ENCODE results near the gene NKAIN2.

NKAIN2 gene

DNA sequence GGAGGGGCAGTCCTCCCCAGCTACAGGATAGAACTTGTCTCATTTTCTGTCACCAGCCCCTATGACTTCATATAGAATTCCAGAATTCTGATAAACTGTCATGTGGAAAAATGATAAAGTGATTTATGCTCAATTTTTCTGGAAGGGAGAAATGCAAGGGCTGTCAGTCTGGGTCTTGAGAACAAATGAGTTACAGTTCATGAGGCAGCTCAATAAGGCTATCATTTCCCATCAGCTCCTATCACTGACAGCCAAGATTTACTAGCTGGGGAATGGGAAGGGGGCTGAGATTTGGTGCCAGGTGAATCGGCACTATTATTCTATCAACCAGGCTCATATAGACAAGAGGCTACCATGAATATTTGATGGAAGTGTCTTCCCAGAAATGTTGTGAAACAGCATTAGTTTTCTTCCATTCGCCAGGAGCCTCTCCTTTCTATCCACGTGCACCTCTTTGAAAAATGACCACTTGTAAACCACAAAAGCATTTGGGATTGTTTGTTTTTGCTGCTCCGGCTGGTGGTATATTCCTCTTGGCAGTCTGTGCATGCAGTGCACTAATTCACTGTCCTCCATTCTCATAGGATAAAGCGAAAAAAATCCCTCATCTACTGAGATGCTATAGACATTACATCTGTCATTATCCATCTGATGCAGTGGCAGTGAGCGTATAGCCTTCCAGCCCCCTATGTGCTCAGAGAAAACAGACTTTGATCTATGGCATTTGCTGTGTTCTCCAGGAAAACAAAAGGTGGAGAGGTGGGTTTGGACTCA is 629.9 kb downstream of the NKAIN2 start:
- TF ChIP-seq, protein P1, sequence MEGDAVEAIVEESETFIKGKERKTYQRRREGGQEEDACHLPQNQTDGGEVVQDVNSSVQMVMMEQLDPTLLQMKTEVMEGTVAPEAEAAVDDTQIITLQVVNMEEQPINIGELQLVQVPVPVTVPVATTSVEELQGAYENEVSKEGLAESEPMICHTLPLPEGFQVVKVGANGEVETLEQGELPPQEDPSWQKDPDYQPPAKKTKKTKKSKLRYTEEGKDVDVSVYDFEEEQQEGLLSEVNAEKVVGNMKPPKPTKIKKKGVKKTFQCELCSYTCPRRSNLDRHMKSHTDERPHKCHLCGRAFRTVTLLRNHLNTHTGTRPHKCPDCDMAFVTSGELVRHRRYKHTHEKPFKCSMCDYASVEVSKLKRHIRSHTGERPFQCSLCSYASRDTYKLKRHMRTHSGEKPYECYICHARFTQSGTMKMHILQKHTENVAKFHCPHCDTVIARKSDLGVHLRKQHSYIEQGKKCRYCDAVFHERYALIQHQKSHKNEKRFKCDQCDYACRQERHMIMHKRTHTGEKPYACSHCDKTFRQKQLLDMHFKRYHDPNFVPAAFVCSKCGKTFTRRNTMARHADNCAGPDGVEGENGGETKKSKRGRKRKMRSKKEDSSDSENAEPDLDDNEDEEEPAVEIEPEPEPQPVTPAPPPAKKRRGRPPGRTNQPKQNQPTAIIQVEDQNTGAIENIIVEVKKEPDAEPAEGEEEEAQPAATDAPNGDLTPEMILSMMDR (IDR thresholded peaks at IDR 0.05; ENCODE audit: insufficient read depth, low read depth, low read length, missing control alignments), result no peak
- no peak overlapping the region for H3K4me3 ChIP-seq (ENCODE audit: low read depth, low read length)
- no peak for DNase-seq (ENCODE audit: low read depth)

DNA sequence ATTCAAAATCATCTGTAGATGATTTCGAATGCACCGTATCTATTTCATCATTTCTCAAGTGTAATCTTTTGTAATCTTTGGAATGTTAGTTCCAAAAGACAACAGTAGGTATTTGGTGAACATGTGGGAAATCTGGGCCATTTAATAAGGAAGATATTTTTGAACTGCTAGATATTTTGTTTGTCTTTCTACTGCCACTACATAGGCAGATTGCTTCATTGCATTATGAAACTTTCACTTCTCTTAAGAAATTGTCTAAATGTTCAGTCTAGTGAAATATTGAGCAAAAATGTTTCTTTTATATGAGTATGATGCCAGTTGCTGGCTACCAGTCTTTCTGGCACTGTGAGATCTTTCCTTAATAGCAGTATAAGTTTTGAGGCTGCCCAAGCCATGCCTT is 630.8 kb downstream of the NKAIN2 start:
- H3K4me3 ChIP-seq (ENCODE audit: low read depth, low read length), result no peak overlapping the region
- no peak for DNase-seq (ENCODE audit: low read depth)
- TF ChIP-seq, protein P1 (IDR thresholded peaks at IDR 0.05; ENCODE audit: insufficient read depth, low read depth, low read length, missing control alignments), result no peak

DNA sequence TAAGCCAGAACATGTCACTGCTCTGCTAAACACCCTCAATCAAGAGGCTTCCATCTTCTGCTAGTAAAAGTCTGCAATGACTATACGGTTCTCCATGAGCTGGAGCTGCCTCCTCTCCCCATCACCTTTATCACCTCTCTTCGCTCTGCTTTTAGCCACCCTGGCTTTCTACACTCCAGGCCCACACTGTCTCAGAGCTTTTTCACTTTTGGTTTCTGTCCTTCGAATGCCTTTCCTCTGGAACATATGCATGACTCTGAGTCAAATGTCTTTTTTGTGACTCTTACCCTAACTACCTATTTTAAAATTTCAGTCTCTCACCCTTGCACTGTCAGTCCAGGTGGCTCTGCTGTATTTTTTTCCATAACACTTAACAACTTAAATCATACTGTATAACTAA is 633.1 kb downstream of the NKAIN2 start:
- H3K4me3 ChIP-seq (ENCODE audit: low read depth, low read length), result no peak overlapping the region
- no peak for DNase-seq (ENCODE audit: low read depth)
- TF ChIP-seq, protein P1 (IDR thresholded peaks at IDR 0.05; ENCODE audit: insufficient read depth, low read depth, low read length, missing control alignments), result no peak

DNA sequence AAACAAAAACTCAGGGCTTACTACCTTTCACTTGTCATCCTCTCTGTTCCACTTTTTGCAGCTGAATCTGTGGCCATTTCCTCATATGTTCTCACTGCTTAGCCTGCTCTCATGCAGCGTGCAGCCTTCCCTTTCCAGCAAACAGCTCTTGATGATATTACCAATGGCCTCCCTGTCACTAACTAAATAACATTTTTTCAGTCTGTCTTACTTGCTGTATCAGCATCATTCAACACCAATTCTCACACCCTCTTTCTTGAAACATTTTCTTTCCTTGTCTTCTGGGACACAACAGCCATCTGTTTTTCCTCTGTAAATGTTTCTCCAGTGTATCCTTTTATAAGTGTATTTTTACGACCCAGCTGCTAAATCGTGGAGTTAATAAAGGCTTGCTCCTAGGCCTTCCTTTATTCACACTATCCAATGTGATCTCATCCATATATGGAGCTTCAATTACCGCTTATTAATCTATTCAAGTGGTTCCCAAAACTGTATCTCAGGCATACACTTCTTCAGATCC is 634.9 kb downstream of the NKAIN2 start:
- DNase-seq (ENCODE audit: low read depth), result no peak
- no peak overlapping the region for H3K4me3 ChIP-seq (ENCODE audit: low read depth, low read length)
- TF ChIP-seq, protein P1 (IDR thresholded peaks at IDR 0.05; ENCODE audit: insufficient read depth, low read depth, low read length, missing control alignments), result no peak

DNA sequence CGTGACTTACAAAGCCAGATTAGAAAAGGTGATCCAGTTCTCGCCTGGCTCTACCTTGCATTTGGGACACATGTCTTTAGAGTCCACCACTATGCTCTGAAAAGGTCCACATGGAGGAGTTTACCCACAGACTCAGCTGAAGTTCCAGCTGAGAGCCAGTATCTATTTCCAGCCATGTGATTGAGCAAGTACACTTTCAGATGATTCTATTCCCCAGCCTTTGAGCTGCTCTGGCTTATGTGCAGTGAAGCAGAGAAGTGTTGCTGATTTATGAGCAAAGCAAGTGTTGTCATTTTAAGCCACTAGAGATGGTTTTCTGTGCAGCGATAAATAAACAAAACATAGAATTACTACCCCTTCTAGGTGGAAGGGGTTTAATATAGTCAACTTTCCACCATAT is 637.8 kb downstream of the NKAIN2 start:
- TF ChIP-seq, protein P1 (IDR thresholded peaks at IDR 0.05; ENCODE audit: insufficient read depth, low read depth, low read length, missing control alignments), result no peak
- H3K4me3 ChIP-seq (ENCODE audit: low read depth, low read length), result no peak overlapping the region
- DNase-seq (ENCODE audit: low read depth), result no peak

DNA sequence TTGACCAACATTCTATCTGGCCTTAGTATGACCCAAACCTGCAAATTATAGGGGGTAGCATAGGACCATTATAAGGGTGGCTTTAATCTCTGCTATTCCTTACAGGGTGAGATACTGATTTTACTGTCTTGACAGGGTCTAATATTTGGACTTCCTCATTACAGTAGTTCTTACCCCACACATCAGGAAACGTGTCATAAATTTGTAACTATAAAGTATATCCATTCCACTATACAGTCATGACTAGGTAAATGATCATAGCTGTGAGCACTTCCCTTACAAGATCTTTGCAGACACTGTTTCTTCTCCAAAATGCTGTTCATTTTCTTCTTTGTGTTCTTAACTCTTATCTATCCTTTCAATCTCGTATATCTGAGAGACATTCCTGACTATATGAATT is 639.9 kb downstream of the NKAIN2 start:
- no peak overlapping the region for H3K4me3 ChIP-seq (ENCODE audit: low read depth, low read length)
- DNase-seq (ENCODE audit: low read depth), result no peak
- TF ChIP-seq, protein P1 (IDR thresholded peaks at IDR 0.05; ENCODE audit: insufficient read depth, low read depth, low read length, missing control alignments), result no peak

DNA sequence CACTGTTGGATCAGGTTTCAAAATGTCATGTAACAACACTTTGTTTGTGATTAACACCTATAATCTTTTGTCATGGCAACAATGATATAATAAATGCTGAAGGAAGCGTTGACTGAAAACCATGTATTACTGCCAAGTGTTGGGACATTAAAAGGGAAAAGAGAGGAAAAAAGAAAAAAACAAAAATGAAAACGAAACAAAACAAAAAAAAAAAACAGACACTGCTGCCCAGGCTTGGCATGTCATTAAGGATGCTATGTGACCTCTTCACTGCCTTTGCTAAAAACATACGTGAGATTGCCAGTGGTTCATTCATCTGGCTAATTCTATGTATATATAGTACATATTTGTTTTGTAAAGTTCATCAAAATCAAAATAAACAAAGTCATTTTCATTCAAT is 641.9 kb downstream of the NKAIN2 start:
- TF ChIP-seq, protein P1 (IDR thresholded peaks at IDR 0.05; ENCODE audit: insufficient read depth, low read depth, low read length, missing control alignments), result no peak
- DNase-seq (ENCODE audit: low read depth), result no peak
- no peak overlapping the region for H3K4me3 ChIP-seq (ENCODE audit: low read depth, low read length)

Data from GM12865 (cell line).